ENCODE measurements around the gene CD36.

- TF ChIP-seq CTCF (IDR thresholded peaks at IDR 0.05) (no peak), FOXK1 (CRISPR knock-in tag; IDR thresholded peaks at IDR 0.05) (no peak), ATF3 (CRISPR knock-in tag; conservative IDR thresholded peaks at IDR 0.05) (no peak), ZBTB43 (CRISPR knock-in tag; IDR thresholded peaks at IDR 0.05) (no peak), MLX (CRISPR knock-in tag; IDR thresholded peaks at IDR 0.05) (no peak), CREB1 (CRISPR knock-in tag; IDR thresholded peaks at IDR 0.05) (no peak), ARID4B (CRISPR knock-in tag; IDR thresholded peaks at IDR 0.05; ENCODE audit: borderline replicate concordance) (no peak), ZNF121 (CRISPR knock-in tag; IDR thresholded peaks at IDR 0.05) (no peak), E2F1 (CRISPR knock-in tag; IDR thresholded peaks at IDR 0.05) (no peak), FOXP4 (CRISPR knock-in tag; IDR thresholded peaks at IDR 0.05) (no peak), ESRRA (CRISPR knock-in tag; IDR thresholded peaks at IDR 0.05; ENCODE audit: borderline replicate concordance) (no peak), ETV6 (CRISPR knock-in tag; IDR thresholded peaks at IDR 0.05) (no peak), TEAD1 (CRISPR knock-in tag; IDR thresholded peaks at IDR 0.05) (no peak), MAX (CRISPR knock-in tag; IDR thresholded peaks at IDR 0.05) (no peak)
Observed at GRCh38 chr7:80601999-80602398, 36.4 kb upstream of the CD36 start.

All from WTC11 (cell line).